Measurements from ENCODE around the gene USP50.
A peak's percentile ranks its signal among the peaks of the same experiment; 100 is the strongest.
"Not testable (repeated sequence)": the region's sequence is repeated elsewhere in the genome, so short reads cannot be mapped to it uniquely, and the experiment has no call there.

USP50 gene

GRCh38 chr15:50546566-50546965 is at the start of gene USP50:
Gene USP50, minus strand, starts transcription at chr15:50546666. Its CDS starts 141 bp downstream, at chr15:50546525.
- no peak for DNase-seq

- DNase-seq, result no peak
These were observed 47.8 kb upstream of the USP50 start for GRCh38 chr15:50594311-50594710.

- no peak for DNase-seq
These were observed 47.3 kb upstream of the USP50 start for GRCh38 chr15:50593761-50594160.

- no peak for DNase-seq
These were observed 43.8 kb upstream of the USP50 start for GRCh38 chr15:50590288-50590687.

- no peak for DNase-seq
These were observed 31.0 kb upstream of the USP50 start for GRCh38 chr15:50577492-50577891.

GRCh38 chr15:50576166-50576565 is 29.7 kb upstream of the USP50 start:
- DNase-seq, result no peak

GRCh38 chr15:50573842-50574241 is 27.4 kb upstream of the USP50 start:
- DNase-seq, result peak in 1 of 2 donors; percentile 39

GRCh38 chr15:50563756-50564155 is 17.3 kb upstream of the USP50 start:
- no peak for DNase-seq

GRCh38 chr15:50562735-50563640 is 16.5 kb upstream of the USP50 start:
- no peak for DNase-seq

GRCh38 chr15:50558012-50558411 is 11.5 kb upstream of the USP50 start:
- DNase-seq, result no peak

GRCh38 chr15:50556642-50557371 is 10.3 kb upstream of the USP50 start:
- DNase-seq, result peak in 1 of 2 donors; percentile 11

GRCh38 chr15:50552238-50552637 is 5.8 kb upstream of the USP50 start:
- DNase-seq, result no peak

- no peak for DNase-seq
These were observed 2.9 kb upstream of the USP50 start for GRCh38 chr15:50549326-50549725.

- DNase-seq, result no peak
These were observed 2.1 kb downstream of the USP50 start for GRCh38 chr15:50544368-50544767.

GRCh38 chr15:50543556-50543955 is 2.9 kb downstream of the USP50 start:
- no peak for DNase-seq

GRCh38 chr15:50542887-50543210 is 3.6 kb downstream of the USP50 start:
- no peak for DNase-seq

GRCh38 chr15:50531766-50532165 is 14.7 kb downstream of the USP50 start:
- DNase-seq, result no peak

- no peak for DNase-seq
These were observed 15.3 kb downstream of the USP50 start for GRCh38 chr15:50531163-50531562.

GRCh38 chr15:50523851-50524251 is 22.6 kb downstream of the USP50 start:
- no peak for DNase-seq

- DNase-seq, result no peak
These were observed 26.6 kb downstream of the USP50 start for GRCh38 chr15:50519740-50520425.

- DNase-seq, result no peak
These were observed 33.5 kb downstream of the USP50 start for GRCh38 chr15:50513001-50513400.

- no peak for DNase-seq
These were observed 40.3 kb downstream of the USP50 start for GRCh38 chr15:50506121-50506520.

GRCh38 chr15:50505656-50506055 is 40.8 kb downstream of the USP50 start:
- DNase-seq, result not testable (repeated sequence)

- DNase-seq, result no peak
These were observed 43.3 kb downstream of the USP50 start for GRCh38 chr15:50503144-50503543.
